ENCODE data around the gene KRTAP12-4.
A peak's percentile ranks its signal among the peaks of the same experiment; 100 is the strongest.

Gene KRTAP12-4

GRCh38 chr21:44619886-44620285, 34.6 kb downstream of the KRTAP12-4 start:
- WGBS (ENCODE audit: insufficient coverage), result 98% methylated on average over 5 of the region's 6 CpGs
- H3K27me3 ChIP-seq (replicated peaks in 2 of 5; ENCODE audit: control insufficient read depth in 4 of 5, insufficient read depth in 5 of 5, low read length in 4 of 5), result peaks cover 0 to 2% (median 0%) of the 10 kb centered on the region in 5 experiments
- no peak for DNase-seq
- ChIA-PET POLR2A (no interaction called here), CTCF (no interaction called here)
- H3K9me3 ChIP-seq (ENCODE audit: control extremely low read depth in 1 of 5, control insufficient read depth in 4 of 5, insufficient read depth in 2 of 5, low read depth in 1 of 5, low read length in 4 of 5), result peaks cover 6 to 40% (median 15%) of the 10 kb centered on the region in 5 experiments
- H3K4me3 ChIP-seq (ENCODE audit: control insufficient read depth in 1 of 7, extremely low read depth in 1 of 7, insufficient read depth in 4 of 7, low read depth in 2 of 7, low read length in 6 of 7), result no peak overlapping the region
- H3K4me1 ChIP-seq (ENCODE audit: control extremely low read depth in 1 of 4, control insufficient read depth in 4 of 4, insufficient read depth in 4 of 4, low read length in 3 of 4), result no peaks in the 10 kb centered on the region
- H3K36me3 ChIP-seq (ENCODE audit: control insufficient read depth in 4 of 4, insufficient read depth in 4 of 4, low read length in 3 of 4), result no peaks in the 10 kb centered on the region
- no peak overlapping the region for H3K27ac ChIP-seq (ENCODE audit: insufficient read depth in 1 of 2, low read depth in 1 of 2, low read length in 2 of 2, poor library complexity in 1 of 2, severe bottlenecking in 2 of 2)

- 100% methylated on average over 1 of the region's 3 CpGs for WGBS (ENCODE audit: insufficient coverage)
- no peak for DNase-seq
- Histone ChIP-seq H3K36me3 (ENCODE audit: control insufficient read depth in 4 of 4, insufficient read depth in 4 of 4, low read length in 3 of 4) (no peaks in the 10 kb centered on the region), H3K27me3 (replicated peaks in 2 of 5; ENCODE audit: control insufficient read depth in 4 of 5, insufficient read depth in 5 of 5, low read length in 4 of 5) (peaks cover 0 to 2% (median 0%) of the 10 kb centered on the region in 5 experiments), H3K4me1 (ENCODE audit: control extremely low read depth in 1 of 4, control insufficient read depth in 4 of 4, insufficient read depth in 4 of 4, low read length in 3 of 4) (no peaks in the 10 kb centered on the region), H3K9me3 (ENCODE audit: control extremely low read depth in 1 of 5, control insufficient read depth in 4 of 5, insufficient read depth in 2 of 5, low read depth in 1 of 5, low read length in 4 of 5) (peaks cover 0 to 30% (median 11%) of the 10 kb centered on the region in 5 experiments), H3K4me3 (ENCODE audit: control insufficient read depth in 1 of 7, extremely low read depth in 1 of 7, insufficient read depth in 4 of 7, low read depth in 2 of 7, low read length in 6 of 7) (no peak overlapping the region), H3K27ac (ENCODE audit: insufficient read depth in 1 of 2, low read depth in 1 of 2, low read length in 2 of 2, poor library complexity in 1 of 2, severe bottlenecking in 2 of 2) (no peak overlapping the region)
- POLR2A ChIA-PET, result no interaction called here
- CTCF ChIA-PET, result no interaction called here
Measured at GRCh38 chr21:44618909-44619308, 35.5 kb downstream of the KRTAP12-4 start.

GRCh38 chr21:44618504-44618903, 36.0 kb downstream of the KRTAP12-4 start:
- Histone ChIP-seq H3K27ac (ENCODE audit: insufficient read depth in 1 of 2, low read depth in 1 of 2, low read length in 2 of 2, poor library complexity in 1 of 2, severe bottlenecking in 2 of 2) (no peak overlapping the region), H3K9me3 (ENCODE audit: control extremely low read depth in 1 of 5, control insufficient read depth in 4 of 5, insufficient read depth in 2 of 5, low read depth in 1 of 5, low read length in 4 of 5) (peaks cover 0 to 26% (median 11%) of the 10 kb centered on the region in 5 experiments), H3K36me3 (ENCODE audit: control insufficient read depth in 4 of 4, insufficient read depth in 4 of 4, low read length in 3 of 4) (no peaks in the 10 kb centered on the region), H3K4me1 (ENCODE audit: control extremely low read depth in 1 of 4, control insufficient read depth in 4 of 4, insufficient read depth in 4 of 4, low read length in 3 of 4) (no peaks in the 10 kb centered on the region), H3K27me3 (replicated peaks in 2 of 5; ENCODE audit: control insufficient read depth in 4 of 5, insufficient read depth in 5 of 5, low read length in 4 of 5) (peaks cover 0 to 2% (median 0%) of the 10 kb centered on the region in 5 experiments), H3K4me3 (ENCODE audit: control insufficient read depth in 1 of 7, extremely low read depth in 1 of 7, insufficient read depth in 4 of 7, low read depth in 2 of 7, low read length in 6 of 7) (no peak overlapping the region)
- POLR2A ChIA-PET, result no interaction called here
- peak in 2 of 3 donors; percentile 4 to 8 for DNase-seq
- 45% methylated on average over 2 of the region's 4 CpGs for WGBS (ENCODE audit: insufficient coverage)
- CTCF ChIA-PET, result no interaction called here

GRCh38 chr21:44617071-44617501, 37.4 kb downstream of the KRTAP12-4 start:
- Histone ChIP-seq H3K9me3 (ENCODE audit: control extremely low read depth in 1 of 5, control insufficient read depth in 4 of 5, insufficient read depth in 2 of 5, low read depth in 1 of 5, low read length in 4 of 5) (peaks cover 0 to 15% (median 6%) of the 10 kb centered on the region in 5 experiments), H3K4me1 (ENCODE audit: control extremely low read depth in 1 of 4, control insufficient read depth in 4 of 4, insufficient read depth in 4 of 4, low read length in 3 of 4) (no peaks in the 10 kb centered on the region), H3K4me3 (ENCODE audit: control insufficient read depth in 1 of 7, extremely low read depth in 1 of 7, insufficient read depth in 4 of 7, low read depth in 2 of 7, low read length in 6 of 7) (no peak overlapping the region), H3K36me3 (ENCODE audit: control insufficient read depth in 4 of 4, insufficient read depth in 4 of 4, low read length in 3 of 4) (no peaks in the 10 kb centered on the region), H3K27ac (ENCODE audit: insufficient read depth in 1 of 2, low read depth in 1 of 2, low read length in 2 of 2, poor library complexity in 1 of 2, severe bottlenecking in 2 of 2) (no peak overlapping the region), H3K27me3 (replicated peaks in 2 of 5; ENCODE audit: control insufficient read depth in 4 of 5, insufficient read depth in 5 of 5, low read length in 4 of 5) (peaks cover 0 to 2% (median 0%) of the 10 kb centered on the region in 5 experiments)
- no peak for DNase-seq
- ChIA-PET POLR2A (no interaction called here), CTCF (no interaction called here)
- WGBS (ENCODE audit: insufficient coverage), result 85% methylated on average over 8 of the region's 8 CpGs

- peaks cover 0 to 2% (median 0%) of the 10 kb centered on the region in 5 experiments for H3K27me3 ChIP-seq (replicated peaks in 2 of 5; ENCODE audit: control insufficient read depth in 4 of 5, insufficient read depth in 5 of 5, low read length in 4 of 5)
- no peak overlapping the region for H3K4me3 ChIP-seq (ENCODE audit: control insufficient read depth in 1 of 7, extremely low read depth in 1 of 7, insufficient read depth in 4 of 7, low read depth in 2 of 7, low read length in 6 of 7)
- no peak for DNase-seq
- POLR2A ChIA-PET, result no interaction called here
- 89% methylated on average over 16 of the region's 16 CpGs for WGBS (ENCODE audit: insufficient coverage)
- H3K9me3 ChIP-seq (ENCODE audit: control extremely low read depth in 1 of 5, control insufficient read depth in 4 of 5, insufficient read depth in 2 of 5, low read depth in 1 of 5, low read length in 4 of 5), result peaks cover 0 to 14% (median 7%) of the 10 kb centered on the region in 5 experiments
- H3K4me1 ChIP-seq (ENCODE audit: control extremely low read depth in 1 of 4, control insufficient read depth in 4 of 4, insufficient read depth in 4 of 4, low read length in 3 of 4), result no peaks in the 10 kb centered on the region
- no peaks in the 10 kb centered on the region for H3K36me3 ChIP-seq (ENCODE audit: control insufficient read depth in 4 of 4, insufficient read depth in 4 of 4, low read length in 3 of 4)
- CTCF ChIA-PET, result no interaction called here
- H3K27ac ChIP-seq (ENCODE audit: insufficient read depth in 1 of 2, low read depth in 1 of 2, low read length in 2 of 2, poor library complexity in 1 of 2, severe bottlenecking in 2 of 2), result no peak overlapping the region
Measured at GRCh38 chr21:44616591-44616926, 37.9 kb downstream of the KRTAP12-4 start.

GRCh38 chr21:44615911-44616590, 38.4 kb downstream of the KRTAP12-4 start:
- H3K36me3 ChIP-seq (ENCODE audit: control insufficient read depth in 4 of 4, insufficient read depth in 4 of 4, low read length in 3 of 4), result no peaks in the 10 kb centered on the region
- H3K27me3 ChIP-seq (replicated peaks in 2 of 5; ENCODE audit: control insufficient read depth in 4 of 5, insufficient read depth in 5 of 5, low read length in 4 of 5), result peaks cover 0 to 2% (median 0%) of the 10 kb centered on the region in 5 experiments
- peaks cover 0 to 15% (median 7%) of the 10 kb centered on the region in 5 experiments for H3K9me3 ChIP-seq (ENCODE audit: control extremely low read depth in 1 of 5, control insufficient read depth in 4 of 5, insufficient read depth in 2 of 5, low read depth in 1 of 5, low read length in 4 of 5)
- no peaks in the 10 kb centered on the region for H3K4me1 ChIP-seq (ENCODE audit: control extremely low read depth in 1 of 4, control insufficient read depth in 4 of 4, insufficient read depth in 4 of 4, low read length in 3 of 4)
- POLR2A ChIA-PET, result no interaction called here
- H3K4me3 ChIP-seq (ENCODE audit: control insufficient read depth in 1 of 7, extremely low read depth in 1 of 7, insufficient read depth in 4 of 7, low read depth in 2 of 7, low read length in 6 of 7), result no peak overlapping the region
- CTCF ChIA-PET, result no interaction called here
- 90% methylated on average over 16 of the region's 17 CpGs for WGBS (ENCODE audit: insufficient coverage)
- no peak overlapping the region for H3K27ac ChIP-seq (ENCODE audit: insufficient read depth in 1 of 2, low read depth in 1 of 2, low read length in 2 of 2, poor library complexity in 1 of 2, severe bottlenecking in 2 of 2)
- DNase-seq, result no peak

- H3K27me3 ChIP-seq (replicated peaks in 2 of 5; ENCODE audit: control insufficient read depth in 4 of 5, insufficient read depth in 5 of 5, low read length in 4 of 5), result peaks cover 0 to 2% (median 0%) of the 10 kb centered on the region in 5 experiments
- H3K9me3 ChIP-seq (ENCODE audit: control extremely low read depth in 1 of 5, control insufficient read depth in 4 of 5, insufficient read depth in 2 of 5, low read depth in 1 of 5, low read length in 4 of 5), result peaks cover 0 to 17% (median 9%) of the 10 kb centered on the region in 5 experiments
- no peaks in the 10 kb centered on the region for H3K4me1 ChIP-seq (ENCODE audit: control extremely low read depth in 1 of 4, control insufficient read depth in 4 of 4, insufficient read depth in 4 of 4, low read length in 3 of 4)
- WGBS (ENCODE audit: insufficient coverage), result 100% methylated on average over 1 of the region's 8 CpGs
- no peak for DNase-seq
- H3K36me3 ChIP-seq (ENCODE audit: control insufficient read depth in 4 of 4, insufficient read depth in 4 of 4, low read length in 3 of 4), result no peaks in the 10 kb centered on the region
- no peak overlapping the region for H3K4me3 ChIP-seq (ENCODE audit: control insufficient read depth in 1 of 7, extremely low read depth in 1 of 7, insufficient read depth in 4 of 7, low read depth in 2 of 7, low read length in 6 of 7)
- POLR2A ChIA-PET, result no interaction called here
- CTCF ChIA-PET, result no interaction called here
- no peak overlapping the region for H3K27ac ChIP-seq (ENCODE audit: insufficient read depth in 1 of 2, low read depth in 1 of 2, low read length in 2 of 2, poor library complexity in 1 of 2, severe bottlenecking in 2 of 2)
Measured at GRCh38 chr21:44615466-44615865, 39.0 kb downstream of the KRTAP12-4 start.
